GM12873 (cell line): ENCODE measurements around the gene CNTN5.

Experiments used
- TF ChIP-seq, protein P1 (sequence below): IDR thresholded peaks from 2 replicates; pipeline ENCODE4 v1.5.1; 2012; ENCODE audit warnings: low read depth, mild to moderate bottlenecking, moderate library complexity, low read length, control low read depth; ENCODE audit not compliant: insufficient read depth; ENCODE audit errors: missing control alignments

The CNTN5 gene

DNA sequence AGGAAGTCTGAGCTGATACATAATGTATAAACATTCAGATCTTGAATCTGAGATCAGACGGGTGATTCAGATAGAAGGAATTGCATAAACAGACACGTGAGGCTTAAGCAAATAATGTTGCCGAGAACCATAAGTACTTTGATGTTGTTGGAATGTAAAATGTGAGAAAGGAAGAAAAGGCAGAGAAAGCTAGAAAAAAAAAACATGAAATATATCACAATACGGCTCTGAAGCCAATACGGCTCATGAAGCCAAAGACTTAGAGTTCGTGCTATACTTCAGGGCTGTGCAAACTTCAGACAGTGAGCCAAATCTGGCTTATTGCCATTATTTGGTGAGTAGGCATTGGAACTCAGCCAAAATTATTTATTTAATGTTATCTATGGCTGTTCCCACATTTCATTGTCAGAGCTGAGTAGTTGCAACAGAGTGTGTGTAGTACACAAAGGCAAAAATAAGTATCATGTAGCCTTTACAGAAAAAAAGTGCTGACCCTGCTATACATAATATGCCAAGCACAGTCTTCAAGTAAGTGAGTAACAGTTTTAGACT lies 673.3 kb downstream of the CNTN5 start:
- TF ChIP-seq, protein P1, sequence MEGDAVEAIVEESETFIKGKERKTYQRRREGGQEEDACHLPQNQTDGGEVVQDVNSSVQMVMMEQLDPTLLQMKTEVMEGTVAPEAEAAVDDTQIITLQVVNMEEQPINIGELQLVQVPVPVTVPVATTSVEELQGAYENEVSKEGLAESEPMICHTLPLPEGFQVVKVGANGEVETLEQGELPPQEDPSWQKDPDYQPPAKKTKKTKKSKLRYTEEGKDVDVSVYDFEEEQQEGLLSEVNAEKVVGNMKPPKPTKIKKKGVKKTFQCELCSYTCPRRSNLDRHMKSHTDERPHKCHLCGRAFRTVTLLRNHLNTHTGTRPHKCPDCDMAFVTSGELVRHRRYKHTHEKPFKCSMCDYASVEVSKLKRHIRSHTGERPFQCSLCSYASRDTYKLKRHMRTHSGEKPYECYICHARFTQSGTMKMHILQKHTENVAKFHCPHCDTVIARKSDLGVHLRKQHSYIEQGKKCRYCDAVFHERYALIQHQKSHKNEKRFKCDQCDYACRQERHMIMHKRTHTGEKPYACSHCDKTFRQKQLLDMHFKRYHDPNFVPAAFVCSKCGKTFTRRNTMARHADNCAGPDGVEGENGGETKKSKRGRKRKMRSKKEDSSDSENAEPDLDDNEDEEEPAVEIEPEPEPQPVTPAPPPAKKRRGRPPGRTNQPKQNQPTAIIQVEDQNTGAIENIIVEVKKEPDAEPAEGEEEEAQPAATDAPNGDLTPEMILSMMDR, result no peak

DNA sequence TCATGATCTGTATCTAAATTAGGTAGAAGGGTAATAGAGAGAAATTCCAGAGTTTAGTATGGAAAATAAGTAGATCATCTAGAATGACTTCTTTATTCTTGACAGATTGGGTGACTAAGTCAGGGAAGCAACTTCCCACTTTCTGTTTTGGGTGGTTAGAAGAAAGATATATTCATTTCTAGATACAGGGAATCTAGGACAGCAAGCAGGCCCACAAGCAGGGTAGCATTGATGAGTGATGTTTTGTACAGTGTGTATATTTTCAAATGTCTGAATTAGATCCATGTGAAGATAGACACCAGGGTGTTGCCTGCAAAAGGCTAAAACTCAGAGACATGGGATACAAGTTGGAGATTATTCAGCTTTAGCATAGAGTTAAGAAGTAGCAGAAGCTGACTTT lies 674.4 kb downstream of the CNTN5 start:
- TF ChIP-seq, protein P1, result no peak

DNA sequence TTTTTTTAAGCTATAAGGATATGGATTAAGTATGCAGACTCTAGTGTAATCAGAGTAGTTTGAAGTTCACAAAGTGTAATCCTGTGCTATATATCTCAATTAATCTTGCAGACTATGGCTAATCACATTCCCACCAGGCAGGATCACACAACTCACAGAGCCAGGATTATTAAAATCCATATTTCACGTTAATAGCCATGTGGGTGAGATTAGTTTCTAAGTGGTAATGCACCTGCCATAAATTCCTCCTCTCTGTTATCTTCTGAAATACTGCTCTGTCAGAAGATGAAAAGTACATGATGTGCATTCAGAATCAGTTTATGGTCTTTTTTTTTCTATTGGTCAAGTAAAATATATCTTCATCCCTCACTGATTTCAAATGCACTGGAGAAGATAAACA lies 686.1 kb downstream of the CNTN5 start:
- TF ChIP-seq, protein P1, result no peak

DNA sequence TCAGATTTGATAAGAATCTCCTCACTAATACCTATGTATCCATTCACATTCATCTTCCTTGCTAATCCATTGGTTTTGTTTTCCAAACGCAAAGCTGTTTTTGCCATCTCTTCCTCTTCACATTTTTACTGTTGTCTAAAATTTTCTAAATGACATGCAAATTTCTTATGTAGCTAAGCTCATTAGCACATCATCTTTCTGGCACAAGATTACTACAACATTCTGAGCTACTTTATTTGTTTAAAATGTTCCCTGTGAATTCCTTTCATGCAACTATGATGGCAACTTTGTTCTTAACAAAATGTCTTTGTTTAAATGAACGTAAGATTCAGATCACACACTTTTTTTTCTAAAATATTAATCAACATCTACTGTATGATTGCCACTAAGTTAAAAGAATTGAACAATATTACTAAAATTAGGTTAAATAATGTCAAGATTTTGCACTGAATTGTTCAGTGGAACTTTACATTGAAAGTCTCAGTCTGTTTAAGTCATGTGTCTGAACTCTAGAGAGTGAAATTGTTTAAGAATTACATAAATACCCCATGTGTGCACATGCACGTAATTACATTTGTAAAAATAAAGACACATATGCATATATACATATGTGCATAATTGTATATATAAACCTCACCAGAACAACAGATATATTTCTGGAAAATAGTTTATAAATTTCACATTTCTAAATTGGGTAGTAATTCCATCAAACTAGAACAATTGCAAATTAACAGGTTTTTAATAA lies 688.4 kb downstream of the CNTN5 start:
- TF ChIP-seq, protein P1, result no peak

DNA sequence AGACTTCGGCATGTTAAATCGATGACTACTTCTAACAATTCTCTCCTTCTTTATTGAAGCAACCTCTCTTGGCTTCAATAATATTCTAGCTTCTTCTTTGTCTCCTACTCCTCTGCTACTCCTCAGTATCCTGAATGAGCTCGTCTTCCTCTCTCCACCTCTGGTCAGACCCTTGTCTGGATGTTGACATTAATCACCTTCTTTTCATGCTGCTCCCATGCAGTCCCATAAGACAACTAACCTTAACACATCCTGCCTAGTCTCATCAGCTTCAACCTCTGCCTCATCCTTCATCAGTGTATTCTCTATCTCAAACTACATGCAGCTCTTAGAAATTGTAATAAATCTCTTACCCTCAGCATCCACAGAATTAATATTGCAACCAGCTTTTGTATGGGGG lies 695.6 kb downstream of the CNTN5 start:
- TF ChIP-seq, protein P1, result no peak

DNA sequence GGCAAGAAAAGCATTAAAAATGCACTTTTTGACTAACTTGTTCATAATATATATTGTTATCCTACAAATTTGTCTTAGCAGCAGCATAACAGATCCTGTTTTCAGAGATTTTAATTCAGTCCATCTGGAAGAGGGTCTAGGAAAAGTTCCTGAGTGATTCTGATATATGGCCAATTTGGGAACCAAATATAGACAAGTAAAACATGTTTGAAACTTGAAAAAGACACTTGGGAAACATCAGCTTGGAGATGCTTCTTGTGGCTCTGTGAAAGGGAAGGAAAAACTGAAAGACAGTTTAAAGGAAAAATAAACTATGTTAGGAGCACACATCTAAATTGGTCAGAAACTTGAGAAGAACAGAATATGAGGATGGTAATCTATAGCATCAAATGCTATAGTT lies 697.5 kb downstream of the CNTN5 start:
- TF ChIP-seq, protein P1, result no peak

DNA sequence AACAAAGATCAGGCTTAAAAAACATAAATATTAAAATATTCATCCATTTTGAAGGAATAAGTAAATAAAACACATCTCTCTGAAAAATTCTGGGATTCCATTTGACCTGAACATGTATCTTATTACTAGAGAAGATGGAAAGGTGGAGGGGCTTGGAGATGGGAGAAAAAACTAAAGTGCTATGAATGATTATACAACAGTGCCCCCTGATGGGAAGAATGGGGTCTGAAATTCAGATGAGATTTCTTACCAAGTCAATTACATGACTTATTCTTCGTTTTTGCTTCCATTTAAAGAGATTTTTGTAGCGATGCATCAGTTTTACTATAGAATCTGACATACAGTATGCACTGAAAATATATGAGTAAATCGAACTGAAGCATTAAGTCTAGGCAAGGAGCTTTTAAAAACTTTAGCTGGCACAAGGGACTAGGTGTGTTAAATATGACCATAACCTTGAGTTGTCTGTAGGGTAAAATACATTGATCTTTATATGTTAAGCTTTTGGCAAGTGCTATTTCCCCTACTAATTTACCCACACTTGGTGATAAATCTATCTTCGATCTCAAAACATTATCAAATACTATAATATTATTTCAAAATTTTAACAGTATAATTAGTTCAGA lies 718.8 kb downstream of the CNTN5 start:
- TF ChIP-seq, protein P1, result peak; percentile 48
